GM08714 (cell line): ENCODE data around the gene ZNF280C.

Experiments
- H3K4me3 ChIP-seq: fragments of 200-500 bp; sonication (Bioruptor generic); 2 replicates; pipeline ENCODE4 v1.5.1; 2014; ENCODE audit warnings: mild to moderate bottlenecking, low read length, inconsistent platforms
- ZNF274 ChIP-seq: IDR thresholded peaks from 2 replicates; pipeline ENCODE4 v1.6.1; 2012; ENCODE audit warnings: mild to moderate bottlenecking, low read depth, low read length

Gene ZNF280C

GRCh38 chrX:130159776-130160175, 108.9 kb downstream of the ZNF280C start:
- no peak overlapping the region for H3K4me3 ChIP-seq
- TF ChIP-seq ZNF274: no peak

DNA sequence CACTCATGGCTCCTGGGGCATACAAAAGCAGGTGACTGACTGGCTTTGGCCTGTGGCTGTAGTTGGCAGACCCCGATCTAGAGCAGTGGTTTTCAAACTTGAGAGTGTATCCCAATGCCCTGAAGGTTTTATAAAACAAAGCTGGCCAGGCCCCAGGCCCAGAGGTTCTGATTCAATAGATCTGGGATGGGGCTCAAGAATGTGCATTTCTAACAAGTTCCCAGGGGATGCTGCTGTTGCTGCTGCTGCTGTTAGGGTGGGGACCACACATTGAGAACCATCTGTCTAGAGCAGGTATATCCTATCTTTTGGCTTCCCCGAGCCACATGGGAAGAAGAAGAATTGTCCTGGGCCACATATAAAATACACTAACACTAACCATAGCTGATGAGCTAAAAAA, 110.4 kb downstream of the ZNF280C start:
- TF ChIP-seq ZNF274: no peak

DNA sequence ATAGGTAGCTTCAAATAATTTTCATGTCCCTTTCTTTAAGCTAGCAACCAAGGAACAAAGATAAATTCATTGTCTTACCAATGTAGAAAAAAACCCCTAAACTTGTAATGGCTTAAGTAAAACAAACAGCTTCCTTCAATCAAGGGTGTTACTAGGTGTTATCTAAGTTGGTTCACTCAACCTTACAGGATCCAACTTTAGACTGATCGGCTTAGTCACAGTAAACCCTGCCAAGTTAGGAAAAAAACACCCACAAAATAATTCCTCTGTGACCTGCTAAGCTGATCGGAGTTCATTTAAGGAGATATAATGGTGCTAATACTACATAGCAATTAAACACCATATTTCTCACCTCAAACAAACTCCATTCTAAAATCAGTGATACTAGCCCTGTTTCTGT, 113.1 kb downstream of the ZNF280C start:
- no peak for TF ChIP-seq ZNF274
- no peak overlapping the region for H3K4me3 ChIP-seq

More for the DNA sequence above, 110.4 kb downstream of the ZNF280C start:
- no peak overlapping the region for H3K4me3 ChIP-seq
